Measurements from ENCODE around the gene IFT81.
"Not testable (repeated sequence)": the region's sequence is repeated elsewhere in the genome, so short reads cannot be mapped to it uniquely, and the experiment has no call there.

IFT81 gene

DNA sequence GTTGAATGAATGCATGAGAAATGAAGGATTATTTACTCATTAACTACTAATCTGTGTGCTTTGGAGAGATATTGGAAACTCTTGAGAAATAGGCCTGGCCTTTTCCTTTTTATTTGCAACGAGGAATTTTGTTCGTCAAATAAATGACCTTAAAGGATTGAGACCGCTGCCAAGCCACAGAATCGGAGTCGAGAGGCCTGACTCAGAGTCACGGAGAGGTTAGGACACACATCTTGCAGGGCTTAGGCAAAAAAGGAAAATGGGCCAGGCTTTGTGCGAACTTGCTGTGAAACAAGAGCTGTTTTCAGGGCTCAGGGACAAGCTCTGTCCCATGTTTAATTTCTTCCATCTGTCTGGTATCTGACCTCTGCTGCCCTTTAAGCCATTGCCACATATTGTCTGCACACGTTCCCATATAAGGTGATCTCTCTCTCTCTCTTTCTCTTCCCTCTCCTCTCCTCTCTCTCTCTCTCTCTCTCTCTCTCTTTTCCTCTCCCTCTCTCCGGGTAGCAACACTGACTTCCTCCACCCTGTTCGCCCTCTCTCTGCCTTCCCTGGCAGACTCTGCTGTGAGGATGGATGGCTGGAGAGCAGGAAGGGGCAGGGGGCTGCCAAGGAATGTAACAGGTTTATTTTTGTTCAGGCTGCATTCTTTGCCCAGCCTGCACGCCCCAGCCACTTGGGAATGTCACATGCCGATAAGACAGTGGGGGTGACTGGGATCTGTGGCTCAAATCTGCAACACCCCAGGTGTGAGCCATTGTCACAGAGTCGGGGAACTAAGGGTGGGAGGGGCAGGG, 14.9 kb upstream of the IFT81 start:
- FAIRE-seq = no peak

DNA sequence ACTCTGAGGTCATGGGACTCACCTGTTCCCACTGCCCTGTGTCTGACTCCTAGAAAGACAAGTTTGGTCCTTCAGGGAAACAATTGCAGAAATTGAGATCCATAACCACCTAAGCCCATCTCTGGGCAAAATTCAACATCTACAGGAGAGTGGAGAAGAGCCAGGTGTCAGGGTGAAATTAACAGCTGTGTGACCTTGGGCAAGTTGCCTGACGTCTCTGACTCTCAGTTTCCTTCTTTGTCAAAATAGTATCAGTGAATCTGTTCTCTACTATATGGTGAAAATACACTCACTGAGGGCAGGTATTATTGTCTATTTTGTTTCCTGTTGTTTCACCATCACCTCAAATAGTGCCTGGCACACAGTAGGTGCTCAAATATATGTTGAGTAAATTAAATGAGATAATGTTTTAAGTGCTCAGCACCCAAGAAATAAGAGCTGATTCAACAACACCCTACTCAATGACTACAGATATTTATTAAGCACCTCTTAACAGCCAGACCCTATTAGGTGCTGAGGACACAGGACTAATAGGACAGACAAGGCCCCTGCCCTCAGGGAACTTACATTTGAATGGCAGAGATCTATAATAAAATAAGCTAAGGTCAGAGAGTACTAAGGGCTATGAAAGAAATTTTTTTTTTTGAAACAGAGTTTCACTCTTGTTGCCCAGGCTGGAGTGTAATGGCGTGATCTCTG, 14.2 kb upstream of the IFT81 start:
- FAIRE-seq = no peak

DNA sequence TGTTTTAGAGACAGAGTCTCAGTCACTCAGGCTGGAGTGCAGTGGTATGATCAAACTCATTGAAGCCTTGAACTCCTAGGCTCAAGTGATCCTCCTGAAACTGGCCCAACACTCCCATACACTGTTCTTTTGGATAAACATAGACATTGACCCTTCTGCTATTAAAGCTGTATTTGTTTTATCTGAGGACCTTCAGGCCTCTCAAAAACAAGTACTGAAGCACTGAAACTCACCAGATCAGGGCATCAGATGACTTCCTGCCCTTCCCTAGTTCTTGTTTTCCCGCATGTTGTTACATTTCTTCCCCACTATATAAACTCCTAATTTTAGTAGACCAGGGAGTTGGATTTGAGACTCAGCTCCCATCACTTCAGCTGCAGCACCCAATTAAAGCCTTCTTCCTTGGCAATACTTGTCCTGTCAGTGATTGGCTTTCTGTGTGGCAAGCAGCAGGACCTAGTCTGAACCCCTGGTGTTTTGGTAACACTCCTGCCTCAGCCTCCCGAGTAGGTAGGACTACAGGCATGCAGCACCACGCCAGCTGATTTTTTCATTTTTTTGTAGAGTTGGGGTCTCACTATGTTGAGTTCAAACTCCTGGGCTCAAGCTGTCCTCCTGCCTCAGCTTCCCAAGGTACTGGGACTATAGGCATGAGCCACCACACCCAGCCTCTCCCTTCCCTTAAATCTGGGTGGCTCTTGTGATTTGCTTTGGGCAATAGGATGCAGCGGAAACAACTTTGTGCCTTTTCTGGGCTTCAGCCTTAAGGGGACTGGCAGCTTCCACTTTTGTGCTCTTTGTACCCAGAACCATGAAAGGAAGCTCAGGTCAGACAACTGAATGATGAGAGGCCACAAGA, 12.5 kb upstream of the IFT81 start:
- FAIRE-seq = no peak

DNA sequence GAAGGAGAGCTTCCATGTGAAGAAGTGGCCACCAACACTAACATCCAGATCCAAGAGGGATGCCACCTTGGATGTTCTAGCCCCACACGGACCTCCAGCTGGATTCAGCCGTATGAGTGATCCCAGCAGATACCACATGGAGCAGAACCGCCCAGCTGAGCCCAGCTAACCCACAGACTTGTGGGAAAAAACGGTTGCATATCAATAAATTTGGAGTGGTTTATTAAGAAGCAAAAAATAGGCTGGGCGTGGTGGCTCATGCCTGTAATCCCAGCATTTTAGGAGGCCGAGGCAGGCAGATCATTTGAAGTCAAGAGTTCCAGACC, 11.9 kb upstream of the IFT81 start:
- no peak for FAIRE-seq

DNA sequence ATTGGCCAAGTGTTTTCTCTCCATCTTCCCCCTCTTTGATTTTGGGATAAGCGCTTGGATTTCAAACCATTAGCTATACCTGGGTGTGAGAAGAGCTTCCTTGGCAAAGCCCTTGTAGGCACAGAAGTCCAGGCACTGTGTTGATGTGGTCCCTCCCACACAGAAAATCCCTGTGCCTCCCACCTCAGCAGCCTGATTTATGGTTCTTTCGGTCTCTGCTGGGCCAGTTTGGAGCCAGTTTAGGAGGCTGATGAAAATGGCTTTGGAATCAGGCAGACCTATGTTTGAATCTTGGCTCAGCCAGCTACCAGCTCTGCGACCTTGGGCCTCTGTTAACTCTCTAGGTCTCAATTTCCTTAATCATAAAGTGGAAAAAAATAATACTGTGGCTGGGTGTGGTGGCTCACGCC, 9.6 kb upstream of the IFT81 start:
- FAIRE-seq = no peak

DNA sequence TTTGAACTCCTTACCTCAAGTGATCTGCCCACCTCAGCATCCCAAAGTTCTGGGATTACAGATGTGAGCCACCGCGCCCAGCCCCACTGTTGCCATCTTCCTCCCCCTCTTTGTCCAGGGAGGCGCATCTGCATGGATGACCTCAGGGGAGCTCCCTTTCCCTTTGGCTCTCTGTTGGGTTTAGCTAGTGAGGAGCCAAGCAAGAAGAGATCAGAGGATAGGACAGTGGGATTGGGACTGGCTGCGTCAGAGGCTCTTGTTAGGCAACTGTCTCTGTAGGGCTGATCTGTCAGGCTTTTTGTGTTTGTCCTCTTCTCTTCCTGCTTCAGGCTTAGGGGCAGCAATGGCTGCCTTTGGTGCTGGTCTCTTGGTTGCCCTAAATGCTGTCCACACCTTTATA, 8.5 kb upstream of the IFT81 start:
- FAIRE-seq = no peak

DNA sequence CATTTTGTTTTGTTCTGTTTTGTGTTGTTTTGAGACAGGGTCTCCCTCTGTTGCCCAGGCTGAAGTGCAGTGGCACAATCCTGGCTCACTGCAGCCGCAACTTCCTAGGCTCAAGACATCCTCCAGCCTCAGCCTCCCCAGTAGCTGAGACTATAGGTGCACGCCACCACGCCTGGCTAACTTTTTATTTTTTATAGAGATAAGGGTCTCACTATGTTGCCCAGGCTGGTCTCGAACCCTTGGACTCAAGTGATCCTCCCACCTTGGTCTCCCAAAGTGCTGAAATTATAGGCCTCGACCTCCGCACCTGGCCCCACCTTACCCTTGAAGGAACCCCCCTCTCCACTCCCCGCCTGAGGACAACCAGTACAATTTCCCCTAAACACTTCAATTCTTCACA, 7.5 kb upstream of the IFT81 start:
- FAIRE-seq = no peak

DNA sequence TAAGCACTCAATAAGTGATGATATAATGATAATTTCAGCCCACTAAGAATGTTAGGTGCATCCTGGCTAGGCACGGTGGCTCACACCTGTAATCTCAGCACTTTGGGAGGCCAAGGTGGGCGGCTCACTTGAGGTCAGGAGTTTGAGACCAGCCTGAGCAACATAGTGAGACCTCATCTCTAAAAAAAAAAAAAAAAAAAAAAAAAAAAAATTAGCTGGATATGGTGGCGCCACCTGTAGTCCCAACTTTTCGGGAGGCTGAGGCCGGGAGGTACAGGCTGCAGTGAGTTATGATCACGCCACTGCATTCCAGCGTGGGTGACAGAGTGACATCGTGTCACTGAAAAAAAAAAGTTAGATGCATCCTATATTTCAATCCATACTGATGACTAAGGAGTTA, 6.9 kb upstream of the IFT81 start:
- FAIRE-seq = not testable (repeated sequence)

DNA sequence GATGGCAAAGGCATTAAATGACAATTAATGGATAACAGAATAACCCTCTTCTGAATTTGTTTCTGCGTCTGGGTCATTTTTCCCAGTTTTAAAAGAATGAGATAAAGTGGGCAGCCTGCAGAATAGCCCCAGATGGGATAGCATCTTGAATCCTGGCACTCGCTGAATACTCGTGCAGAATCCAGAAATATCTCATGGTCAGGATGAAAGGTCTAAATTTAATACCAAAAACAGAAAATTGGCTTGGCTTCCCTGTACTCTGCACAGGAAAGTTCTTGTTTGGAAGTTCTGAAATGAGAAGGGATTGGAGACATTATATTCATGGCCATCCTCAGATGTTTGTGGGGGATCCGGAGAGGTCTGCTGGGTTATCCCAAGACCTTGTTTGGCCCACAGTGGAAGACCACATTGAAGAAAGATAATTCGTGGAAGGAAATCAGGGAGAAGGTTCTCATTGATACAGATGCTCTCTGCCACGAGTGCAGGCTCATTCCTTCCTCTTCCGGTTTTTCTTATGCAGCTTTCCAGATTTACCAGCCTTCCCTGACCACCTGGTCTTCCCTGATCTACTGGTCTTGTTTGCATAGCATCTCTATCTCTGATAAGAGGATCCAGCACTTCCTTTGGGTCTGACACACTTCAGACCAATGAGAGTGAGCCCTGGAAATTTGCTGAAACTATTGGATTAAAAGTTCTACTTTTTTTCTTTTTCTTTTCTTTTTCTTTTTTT, 6.0 kb upstream of the IFT81 start:
- FAIRE-seq = no peak

DNA sequence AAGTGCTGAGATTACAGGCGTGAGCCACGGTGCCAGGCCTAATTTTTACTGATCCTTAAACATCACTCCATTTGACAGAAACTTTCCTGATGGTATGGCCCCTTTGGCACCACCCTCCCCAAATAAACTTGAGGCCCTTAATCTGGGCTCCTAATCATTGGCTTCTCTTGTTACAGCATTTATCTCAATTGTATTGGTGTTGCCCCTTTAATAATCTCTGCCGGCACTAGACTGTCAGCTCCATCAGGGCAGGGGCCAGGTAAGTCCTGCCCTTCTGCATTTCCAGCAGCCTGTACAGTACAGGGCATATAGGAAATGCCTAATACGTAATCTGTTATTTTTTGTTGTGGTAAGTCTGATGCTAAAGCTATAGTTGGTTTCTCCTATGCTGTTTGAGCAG, 1.2 kb upstream of the IFT81 start:
- FAIRE-seq = no peak

DNA sequence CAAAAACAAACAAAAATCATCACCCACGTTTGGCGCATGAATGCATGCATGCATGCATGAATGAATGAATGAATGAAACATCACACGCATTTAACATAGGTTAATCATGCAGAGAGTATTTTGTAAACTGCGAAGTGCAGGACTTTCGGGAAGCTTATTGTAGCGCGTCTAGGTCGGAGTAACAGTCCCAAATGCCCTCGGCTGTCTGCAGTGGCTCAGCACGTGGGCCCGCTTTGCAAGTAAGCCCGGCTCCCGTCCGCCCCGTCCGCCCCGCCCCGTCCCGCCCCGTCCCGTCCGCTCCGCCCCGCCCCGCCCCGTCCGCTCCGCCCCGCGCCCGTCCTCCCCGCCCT, 263 bp upstream of the IFT81 start:
- no peak for FAIRE-seq

DNA sequence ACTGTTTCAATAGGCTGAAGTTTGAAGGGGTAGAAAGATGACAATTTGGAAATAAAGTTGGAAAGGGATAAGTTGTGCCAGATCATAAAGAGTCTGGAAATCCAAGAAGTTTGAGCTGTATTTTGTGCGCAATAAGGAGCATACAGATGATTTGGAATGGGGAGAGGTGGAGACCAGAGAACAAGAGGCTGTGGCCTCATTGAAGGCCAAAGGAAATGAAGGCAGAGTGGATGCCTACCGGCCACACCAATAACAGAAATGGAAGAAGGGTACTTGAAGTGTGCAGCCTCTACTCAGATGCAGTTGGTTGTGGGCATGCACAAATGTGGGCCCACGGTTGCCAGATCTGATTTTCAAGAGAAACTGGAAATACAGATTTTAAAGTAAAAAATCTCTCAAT, 2.4 kb downstream of the IFT81 start:
- no peak for FAIRE-seq

DNA sequence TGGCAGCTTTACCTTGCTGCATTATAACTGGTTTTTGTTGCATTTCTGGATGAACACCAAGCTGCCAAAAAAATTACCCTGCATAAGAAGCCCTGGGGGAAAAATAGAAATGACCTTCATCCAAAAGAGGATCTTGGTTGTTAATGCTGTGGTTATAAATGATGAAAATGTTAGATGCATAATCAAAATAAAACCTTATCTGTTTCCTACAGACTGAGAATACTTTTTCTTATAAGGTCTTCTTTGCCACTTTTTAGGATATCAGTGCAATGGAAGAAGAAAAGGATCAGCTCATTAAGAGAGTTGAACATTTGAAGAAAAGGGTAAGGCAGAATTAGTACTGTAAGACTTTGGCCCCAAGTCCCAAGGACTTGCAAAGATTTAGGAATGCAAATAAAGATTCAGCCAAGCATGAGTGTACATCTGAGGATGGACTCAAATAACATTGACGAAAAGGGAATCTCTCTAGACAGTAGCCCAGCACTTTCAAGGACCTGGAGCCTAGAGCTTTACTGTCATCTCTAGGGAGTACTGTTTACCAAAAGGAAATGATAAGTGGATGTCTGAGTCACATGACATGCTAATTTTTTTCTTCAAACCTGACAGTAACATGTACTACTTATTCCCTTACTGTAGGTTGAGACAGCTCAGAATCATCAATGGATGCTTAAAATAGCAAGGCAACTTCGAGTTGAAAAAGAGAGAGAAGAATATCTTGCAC, 10.7 kb downstream of the IFT81 start:
- no peak for FAIRE-seq

DNA sequence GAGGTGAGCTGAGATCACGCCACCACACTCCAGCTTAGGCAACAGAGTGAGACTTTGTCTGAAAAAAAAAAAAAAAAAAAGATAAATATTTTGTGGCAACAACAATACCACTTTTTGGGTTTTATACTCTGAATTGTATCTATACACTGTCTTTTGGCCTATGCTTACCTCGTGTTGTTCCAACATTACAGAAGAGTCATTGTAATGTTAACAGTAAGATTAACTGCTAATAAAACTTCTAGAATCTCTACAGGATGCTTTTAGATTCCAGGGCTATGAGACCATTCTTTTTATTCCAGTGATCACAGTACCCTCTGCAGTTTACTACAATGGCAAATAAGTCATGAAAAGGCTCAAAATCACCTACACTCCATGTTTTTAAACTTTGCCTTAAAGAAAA, 11.6 kb downstream of the IFT81 start:
- FAIRE-seq = no peak

DNA sequence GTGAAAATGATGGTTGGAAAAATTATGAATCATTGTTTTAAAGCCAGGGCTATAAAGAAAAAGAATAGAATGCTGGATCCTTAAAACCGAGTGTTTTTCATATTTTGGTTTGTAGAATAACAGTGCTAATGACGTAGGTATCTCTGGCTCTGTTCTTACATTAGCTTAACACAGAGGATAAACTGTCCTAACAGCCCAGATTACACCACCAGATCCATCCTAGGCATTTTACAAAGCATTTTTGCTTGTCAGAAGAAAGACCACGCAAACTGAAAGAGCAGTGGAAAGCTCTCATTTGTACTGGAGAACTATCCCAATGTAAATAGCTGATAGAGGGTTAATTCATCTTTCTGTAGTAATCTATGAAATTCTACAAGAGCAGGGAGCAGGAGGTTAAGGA, 13.6 kb downstream of the IFT81 start:
- no peak for FAIRE-seq

DNA sequence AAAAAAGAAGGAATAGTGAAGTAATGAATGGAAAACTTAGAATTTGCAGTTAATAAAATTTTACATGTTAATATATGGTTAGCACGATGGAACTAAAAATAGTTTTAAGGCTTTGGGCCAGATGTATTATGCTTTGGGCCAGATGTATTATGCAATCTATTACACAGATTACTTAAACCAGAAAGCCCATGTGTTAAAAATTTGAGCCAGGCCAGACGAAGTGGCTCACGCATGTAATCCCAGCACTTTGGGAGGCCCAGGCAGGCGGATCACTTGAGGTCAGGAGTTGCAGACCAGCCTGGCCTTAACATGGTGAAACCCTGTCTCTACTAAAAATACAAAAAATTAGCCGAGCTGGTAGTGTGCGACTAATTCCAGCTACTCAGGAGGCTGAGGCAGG, 17.2 kb downstream of the IFT81 start:
- FAIRE-seq = no peak

DNA sequence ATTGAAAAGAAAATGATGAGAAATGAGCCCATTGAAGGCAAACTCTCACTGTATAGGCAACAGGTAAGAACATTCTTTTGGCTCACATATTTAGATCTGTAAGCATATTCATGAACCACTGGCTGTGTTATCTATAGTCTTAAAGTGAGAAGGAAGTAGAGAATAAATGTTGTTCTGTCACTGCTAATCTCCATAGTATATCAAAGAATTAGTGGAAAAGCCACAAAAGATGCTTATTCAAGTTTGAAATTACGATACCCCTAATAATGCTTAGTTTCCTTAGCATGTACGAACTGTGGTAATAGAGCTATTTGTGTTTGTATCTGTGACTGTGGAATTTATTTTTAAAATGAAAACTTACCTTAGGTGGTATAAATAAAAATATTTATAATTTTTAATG, 22.8 kb downstream of the IFT81 start:
- FAIRE-seq = no peak

DNA sequence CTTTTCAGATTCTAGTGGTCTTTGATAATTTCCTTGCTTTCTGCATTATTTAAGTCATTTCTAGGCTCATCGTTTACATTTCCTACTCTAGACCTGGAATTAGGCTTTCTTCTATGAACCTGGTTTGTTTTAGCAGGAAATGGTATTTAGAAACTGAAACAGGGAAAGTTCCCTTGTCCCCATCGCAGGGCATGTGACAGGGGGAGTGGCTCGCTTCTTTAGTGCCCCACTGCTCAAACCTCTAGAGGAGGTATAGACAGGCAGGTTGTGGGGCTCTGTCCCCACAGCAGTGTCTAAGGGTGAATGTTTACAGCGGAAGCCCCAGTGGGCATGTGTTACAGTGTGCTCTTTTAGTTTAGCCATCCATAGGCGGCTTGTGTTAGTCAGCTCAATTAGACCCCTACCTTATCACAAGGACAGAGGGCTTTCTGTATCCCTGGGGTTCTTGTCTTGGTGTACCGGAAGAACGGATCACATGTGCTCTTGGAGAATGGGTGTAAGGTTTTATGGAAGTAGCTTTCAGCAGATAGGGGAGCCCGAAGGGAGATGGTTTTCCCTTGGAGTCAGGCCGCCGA, 25.0 kb downstream of the IFT81 start:
- no peak for FAIRE-seq

DNA sequence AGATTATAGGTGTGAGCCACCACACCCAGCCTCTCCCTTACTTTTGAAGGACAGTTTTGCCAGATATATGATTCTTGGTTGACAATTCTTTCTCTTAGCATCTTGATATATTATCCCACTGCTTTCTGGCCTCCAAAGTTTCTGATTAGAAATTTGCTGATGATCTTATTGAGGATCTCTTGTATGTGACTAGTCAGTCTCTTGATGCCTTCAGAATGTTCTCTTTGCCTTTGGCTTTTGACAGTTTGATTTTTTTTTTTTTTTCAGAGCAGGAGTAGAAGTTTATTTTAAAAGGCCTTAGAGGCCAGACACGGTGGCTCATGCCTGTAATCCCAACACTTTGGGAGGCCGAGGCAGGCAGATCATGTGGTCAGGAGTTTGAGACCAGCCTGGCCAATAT, 32.6 kb downstream of the IFT81 start:
- no peak for FAIRE-seq

DNA sequence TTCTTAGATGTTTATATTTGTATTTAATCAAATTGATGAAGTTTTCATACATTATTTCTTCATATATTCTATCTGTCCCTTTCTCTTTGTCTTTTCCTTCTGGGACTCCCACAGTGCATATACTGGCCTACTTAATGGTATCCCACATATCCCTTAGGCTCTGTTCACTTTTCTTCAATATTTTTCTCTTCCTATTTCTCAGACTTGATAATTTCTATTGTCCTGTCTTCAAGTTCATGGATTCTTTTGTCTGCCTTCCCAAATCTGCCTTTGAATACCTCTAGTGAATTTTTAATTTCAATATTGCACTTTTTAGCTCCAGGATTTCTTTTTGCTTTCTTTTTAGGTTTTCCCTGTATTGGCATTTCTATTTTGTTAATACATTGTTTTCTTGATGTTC, 33.4 kb downstream of the IFT81 start:
- FAIRE-seq = no peak

DNA sequence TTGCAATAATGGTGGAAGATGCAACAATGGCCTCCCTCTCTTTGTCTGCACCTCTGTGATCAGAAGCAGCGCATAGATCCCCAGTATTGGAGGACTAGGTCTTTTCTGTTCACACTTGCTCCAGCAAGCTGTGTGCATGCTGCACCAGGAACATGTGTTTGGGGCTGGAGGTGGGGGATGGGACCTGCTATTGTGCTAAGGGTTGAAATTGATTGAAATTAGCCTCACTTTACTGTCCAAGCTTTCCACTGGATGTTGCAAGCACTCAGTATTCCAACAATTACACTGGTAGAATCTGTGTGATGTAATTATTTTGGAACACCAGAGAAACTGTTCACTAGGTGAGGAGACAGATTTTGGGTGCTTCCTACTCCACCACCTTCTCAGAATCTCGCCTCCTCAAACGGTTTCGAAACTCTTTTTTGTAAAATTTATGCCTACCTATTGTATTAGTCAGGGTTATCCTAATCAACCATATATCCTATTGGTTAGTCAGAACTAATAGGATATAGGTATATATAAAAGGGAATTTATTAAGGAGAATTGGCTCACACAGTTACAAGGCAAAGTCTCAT, 35.6 kb downstream of the IFT81 start:
- no peak for FAIRE-seq

All from endometrium (tissue), 2 donors.